GM12875 (cell line): ENCODE data around the gene TCF7L2.
"Not testable (repeated sequence)": the region's sequence is repeated elsewhere in the genome, so short reads cannot be mapped to it uniquely, and the experiment has no call there.

Source experiments
- H3K4me3 ChIP-seq: one replicate; pipeline ENCODE4 v1.5.1; 2011; ENCODE audit warnings: low read depth, low read length, control low read depth
- CTCF ChIP-seq: IDR thresholded peaks from 2 replicates; pipeline ENCODE4 v1.5.1; 2011; ENCODE audit warnings: low read depth, mild to moderate bottlenecking, control low read depth, inconsistent platforms, low read length, moderate library complexity, borderline replicate concordance; ENCODE audit not compliant: insufficient read depth

The TCF7L2 gene

DNA sequence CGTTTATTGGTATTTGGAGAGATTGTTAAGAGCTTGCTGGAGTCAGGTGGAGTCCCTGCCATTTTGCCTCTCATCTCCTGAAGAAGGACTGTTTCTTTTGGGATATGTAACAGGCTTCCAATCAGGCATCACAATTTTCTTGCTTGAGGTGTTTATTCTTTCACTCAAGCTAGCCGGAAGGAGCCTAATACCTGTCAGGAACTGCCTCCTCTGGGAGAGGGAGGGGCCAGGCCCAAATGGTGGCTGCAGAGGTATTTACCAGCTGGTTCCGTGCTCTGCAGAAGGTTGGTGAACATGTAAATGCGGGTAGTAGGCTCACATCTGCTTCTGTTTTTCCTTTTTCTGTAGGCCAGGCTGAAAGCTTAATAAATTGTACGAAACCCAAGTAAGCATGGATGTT, 114.0 kb downstream of the TCF7L2 start:
- TF ChIP-seq CTCF = no peak
- H3K4me3 ChIP-seq = no peak overlapping the region

DNA sequence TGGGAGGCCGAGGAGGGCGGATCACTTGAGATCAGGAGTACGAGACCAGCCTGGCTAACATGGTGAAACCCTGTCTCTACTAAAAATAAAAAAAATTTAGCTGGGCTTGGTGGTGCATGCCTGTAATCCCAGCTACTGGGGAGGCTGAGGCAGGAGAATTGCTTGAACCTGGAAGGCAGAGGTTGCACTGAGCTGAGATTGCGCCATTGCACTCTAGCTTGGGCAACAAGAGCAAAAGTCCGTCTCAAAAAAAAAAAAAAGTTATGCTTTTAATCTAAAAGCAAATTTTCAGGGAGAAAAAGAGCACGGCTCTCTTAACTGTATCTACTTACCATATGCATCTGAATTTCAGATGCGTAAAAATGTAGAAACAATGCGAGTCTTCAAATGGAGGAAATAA, 116.1 kb downstream of the TCF7L2 start:
- not testable (repeated sequence) for H3K4me3 ChIP-seq

DNA sequence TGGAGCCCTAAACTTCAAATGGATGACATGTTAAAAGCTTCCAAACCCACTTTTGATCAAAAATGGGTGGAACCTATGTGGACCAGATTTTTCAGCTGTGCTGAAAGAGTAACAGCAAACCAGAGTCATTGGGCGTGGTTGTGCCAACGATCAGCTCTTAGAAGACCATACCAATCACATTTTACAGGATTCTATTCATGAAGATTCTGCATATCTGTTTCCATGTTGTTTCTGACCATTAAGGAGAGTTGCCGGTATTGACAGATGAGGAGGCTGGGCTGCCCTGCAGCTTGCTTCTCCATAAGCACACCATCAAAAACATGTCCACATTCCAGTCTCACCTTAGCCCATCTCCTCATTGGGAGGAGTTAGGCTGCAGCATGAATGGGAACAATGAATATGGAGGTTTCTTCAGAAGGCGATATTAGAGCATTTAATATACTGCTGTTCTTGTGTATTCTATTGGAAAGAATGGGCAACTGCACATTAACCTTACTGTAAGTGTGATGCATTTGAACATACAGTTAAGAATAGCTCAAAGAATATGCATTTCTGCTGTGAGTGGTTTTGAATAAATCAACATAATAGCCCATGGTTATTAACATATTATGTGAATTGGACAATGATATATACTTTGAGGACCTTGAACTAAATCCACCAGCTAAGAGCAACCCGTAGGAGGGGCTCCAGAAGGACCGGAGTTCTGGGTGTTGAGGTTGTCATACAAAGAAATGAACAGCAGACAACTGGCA, 116.7 kb downstream of the TCF7L2 start:
- H3K4me3 ChIP-seq = no peak overlapping the region

DNA sequence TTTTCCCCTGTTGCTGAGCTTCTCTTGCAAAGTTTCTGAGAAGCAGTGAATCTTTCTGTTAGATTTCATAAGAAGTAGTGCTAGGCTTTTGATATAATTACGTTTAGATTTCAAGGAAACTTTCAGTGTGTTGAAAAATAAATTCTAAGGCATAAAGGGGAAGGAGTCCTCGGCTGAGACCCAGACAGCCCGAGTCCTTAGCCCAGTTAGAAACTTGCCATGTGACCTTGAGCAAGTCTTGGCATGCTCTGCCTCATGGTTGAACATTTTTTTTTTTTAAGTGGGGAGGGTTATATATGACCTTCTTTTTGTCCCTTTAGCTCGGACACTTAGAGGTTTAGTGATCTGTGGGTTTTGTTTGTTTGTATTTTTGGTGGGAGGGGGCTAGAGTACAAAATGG, 117.5 kb downstream of the TCF7L2 start:
- no peak overlapping the region for H3K4me3 ChIP-seq
- TF ChIP-seq CTCF = no peak

More for the DNA sequence above, 116.7 kb downstream of the TCF7L2 start:
- no peak for TF ChIP-seq CTCF

DNA sequence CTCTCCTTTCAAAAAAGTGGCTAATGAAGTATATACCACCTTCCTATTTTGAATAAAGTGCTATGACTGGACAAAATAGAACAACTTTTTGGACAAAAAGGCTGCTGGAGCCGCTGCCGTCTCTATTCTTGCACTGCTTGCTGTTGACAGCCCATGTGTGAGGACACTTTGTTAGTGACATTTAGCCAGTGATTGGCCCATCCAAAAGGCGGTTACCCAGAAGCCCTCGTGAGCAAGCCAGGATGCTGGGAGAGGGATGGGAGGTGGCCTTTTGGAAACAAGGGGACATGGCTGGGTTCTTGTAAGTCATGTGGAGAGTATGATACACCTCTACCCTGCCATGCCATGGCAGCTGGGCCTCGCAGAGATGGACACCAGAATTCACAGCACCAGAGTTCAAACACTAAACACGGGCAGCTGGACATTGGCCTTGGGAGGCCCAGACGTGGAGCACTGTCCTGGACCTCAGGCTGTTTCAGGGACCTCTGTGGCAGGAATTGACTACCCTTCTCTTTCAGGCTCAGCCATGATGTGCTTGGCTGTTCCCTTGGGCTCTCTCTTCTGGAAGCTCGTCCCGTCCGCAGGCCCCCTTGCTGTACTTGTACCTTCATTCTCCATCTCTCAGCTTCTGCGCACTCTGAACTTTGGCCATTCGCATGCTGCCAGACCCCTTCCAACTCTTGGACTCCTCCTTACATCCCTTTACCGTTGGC, 118.3 kb downstream of the TCF7L2 start:
- TF ChIP-seq CTCF = no peak
- H3K4me3 ChIP-seq = no peak overlapping the region

DNA sequence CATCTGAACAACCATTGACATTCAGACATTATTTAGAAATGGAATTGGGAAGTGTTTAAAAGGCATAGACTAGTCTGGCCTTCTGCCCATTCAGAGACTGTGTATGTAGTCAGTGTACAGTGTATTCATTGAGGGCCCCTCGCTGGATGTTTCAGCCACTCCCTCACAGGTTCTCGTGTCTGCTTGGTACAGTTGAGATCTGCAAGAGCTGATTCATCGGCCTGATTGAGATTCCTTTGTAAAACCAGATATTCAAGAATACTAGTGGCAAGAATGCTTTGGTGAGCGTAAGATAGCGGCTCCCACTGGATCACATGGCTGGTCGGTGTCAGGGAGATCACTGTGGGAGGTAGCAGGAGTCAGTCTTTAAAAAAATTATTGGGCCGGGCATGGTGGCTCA, 119.5 kb downstream of the TCF7L2 start:
- TF ChIP-seq CTCF = no peak
- no peak overlapping the region for H3K4me3 ChIP-seq

GRCh38 chr10:113071446-113071845, 121.4 kb downstream of the TCF7L2 start:
- TF ChIP-seq CTCF = no peak
- no peak overlapping the region for H3K4me3 ChIP-seq
